GM20431 (cell line): ENCODE measurements around the gene ZNF772.
"Not testable (repeated sequence)": the region's sequence is repeated elsewhere in the genome, so short reads cannot be mapped to it uniquely, and the experiment has no call there.

Experiments
- in situ Hi-C: fragments of 300-500 bp; cut with MseI, MboI; formaldehyde crosslinking; loops from one replicate; pipeline ENCODE4 v1.15.0; 2020; ENCODE audit warnings: low sequenced_read_pairs; ENCODE audit not compliant: unreplicated experiment

ZNF772 gene

GRCh38 chr19:57477191-57478008 is at the start of gene ZNF772:
ZNF772 (minus strand) TSS chr19:57477566; CDS start chr19:57477309, 257 bp downstream.
- in situ Hi-C loops: no loop called here

- in situ Hi-C loops: not testable (repeated sequence)
Observed at GRCh38 chr19:57518021-57518420, 40.7 kb upstream of the ZNF772 start.

- in situ Hi-C loops: no loop called here
Observed at GRCh38 chr19:57515255-57515654, 37.9 kb upstream of the ZNF772 start.

GRCh38 chr19:57512845-57513244 is 35.5 kb upstream of the ZNF772 start:
- in situ Hi-C loops: no loop called here

- in situ Hi-C loops: no loop called here
Observed at GRCh38 chr19:57511484-57511883, 34.1 kb upstream of the ZNF772 start.

- in situ Hi-C loops: no loop called here
Observed at GRCh38 chr19:57506163-57506562, 28.8 kb upstream of the ZNF772 start.

GRCh38 chr19:57500400-57500799 is 23.0 kb upstream of the ZNF772 start:
- in situ Hi-C loops: not testable (repeated sequence)

GRCh38 chr19:57499680-57500395 is 22.5 kb upstream of the ZNF772 start, which contains the start of gene ZNF773:
ZNF773 (plus strand) TSS chr19:57499938; CDS start chr19:57500081, 143 bp downstream.
- in situ Hi-C loops: not testable (repeated sequence)

- in situ Hi-C loops: not testable (repeated sequence)
Observed at GRCh38 chr19:57499332-57499679, 21.9 kb upstream of the ZNF772 start.

- in situ Hi-C loops: not testable (repeated sequence)
Observed at GRCh38 chr19:57488299-57488644, 10.9 kb upstream of the ZNF772 start.

- in situ Hi-C loops: not testable (repeated sequence)
Observed at GRCh38 chr19:57487477-57488298, 10.3 kb upstream of the ZNF772 start, which contains the start of gene ZNF419. ZNF419 (plus strand) TSS chr19:57487750; CDS start chr19:57487951, 201 bp downstream.

GRCh38 chr19:57473646-57474045 is 3.7 kb downstream of the ZNF772 start:
- in situ Hi-C loops: no loop called here

GRCh38 chr19:57466489-57466888 is 10.9 kb downstream of the ZNF772 start:
- in situ Hi-C loops: no loop called here

GRCh38 chr19:57465680-57466381 is 11.5 kb downstream of the ZNF772 start:
- in situ Hi-C loops: no loop called here

- in situ Hi-C loops: no loop called here
Observed at GRCh38 chr19:57452307-57452706, 25.1 kb downstream of the ZNF772 start.

- in situ Hi-C loops: no loop called here
Observed at GRCh38 chr19:57443121-57443696, 34.2 kb downstream of the ZNF772 start.

GRCh38 chr19:57441979-57442752 is 35.2 kb downstream of the ZNF772 start:
- in situ Hi-C loops: no loop called here

- in situ Hi-C loops: no loop called here
Observed at GRCh38 chr19:57438925-57439324, 38.4 kb downstream of the ZNF772 start.

GRCh38 chr19:57437931-57438330 is 39.4 kb downstream of the ZNF772 start:
- in situ Hi-C loops: no loop called here
